GM12892 (cell line): ENCODE measurements around the gene ISOC2.

Experiments
- POLR2A ChIP-seq: IDR thresholded peaks from 2 replicates; pipeline ENCODE4 v1.6.1; 2011; ENCODE audit warnings: low read depth, low read length, control low read depth
- POLR2AphosphoS5 ChIP-seq: IDR thresholded peaks from 2 replicates; pipeline ENCODE4 v1.6.1; 2011; ENCODE audit warnings: low read depth, low read length, control low read depth
- TAF1 ChIP-seq: IDR thresholded peaks from 2 replicates; pipeline ENCODE4 v1.6.1; 2011; ENCODE audit warnings: low read depth, mild to moderate bottlenecking, control low read depth, low read length, borderline replicate concordance

- TF ChIP-seq POLR2AphosphoS5, result no peak
- TF ChIP-seq TAF1, result no peak
- TF ChIP-seq POLR2A, result no peak
Measured at GRCh38 chr19:55419624-55420236, 41.7 kb downstream of the ISOC2 start.
